H9 (cell line): Measurements from ENCODE around the gene VCP. TPM values are rescaled to one million over a fixed set of nuclear protein-coding genes. Genes with fewer than 3 reads are reported as not detected.

Experiments
- DNase-seq: peaks from one replicate; pipeline ENCODE4 v3.0.0-alpha.2; 2017
- H2AFZ ChIP-seq: one replicate; pipeline ENCODE4 v1.6.1; 2013; ENCODE audit warnings: mild to moderate bottlenecking, low read length, control low read depth, moderate library complexity
- H2AK5ac ChIP-seq: 2 replicates; pipeline ENCODE4 v1.6.1; 2013; ENCODE audit warnings: low read length, control low read depth, mixed read lengths; ENCODE audit not compliant: insufficient read length
- H2BK120ac ChIP-seq: one replicate; pipeline ENCODE4 v1.6.1; 2013; ENCODE audit warnings: low read depth, mild to moderate bottlenecking, low read length, control low read depth, inconsistent platforms; ENCODE audit not compliant: poor library complexity, severe bottlenecking
- H2BK12ac ChIP-seq: 2 replicates; pipeline ENCODE4 v1.6.1; 2013; ENCODE audit warnings: low read length, control low read depth, mixed read lengths, low read depth; ENCODE audit not compliant: insufficient read length
- H2BK15ac ChIP-seq: 2 replicates; pipeline ENCODE4 v1.6.1; 2013; ENCODE audit warnings: low read depth, low read length, control low read depth
- H2BK20ac ChIP-seq: one replicate; pipeline ENCODE4 v1.6.1; 2013; ENCODE audit warnings: low read depth, mild to moderate bottlenecking, low read length, control low read depth, inconsistent platforms; ENCODE audit not compliant: poor library complexity, severe bottlenecking
- H2BK5ac ChIP-seq: 2 replicates; pipeline ENCODE4 v1.6.1; 2013; ENCODE audit warnings: low read length, control low read depth, mixed read lengths; ENCODE audit not compliant: insufficient read length
- H3K14ac ChIP-seq: 2 replicates; pipeline ENCODE4 v1.6.1; 2013; ENCODE audit warnings: low read length, control low read depth; ENCODE audit not compliant: insufficient read depth
- H3K18ac ChIP-seq: 2 replicates; pipeline ENCODE4 v1.6.1; 2013; ENCODE audit warnings: low read depth, mild to moderate bottlenecking, mixed read lengths, low read length, control low read depth; ENCODE audit not compliant: insufficient read length
- H3K23ac ChIP-seq: 2 replicates; pipeline ENCODE4 v1.6.1; 2013; ENCODE audit warnings: low read length, control low read depth, mixed read lengths, low read depth; ENCODE audit not compliant: insufficient read length
- H3K23me2 ChIP-seq: 2 replicates; pipeline ENCODE4 v1.6.1; 2013; ENCODE audit warnings: low read depth, mild to moderate bottlenecking, mixed read lengths, low read length, control low read depth; ENCODE audit not compliant: insufficient read length, poor library complexity, severe bottlenecking
- H3K27ac ChIP-seq: 2 replicates; pipeline ENCODE4 v1.5.1; 2013; ENCODE audit warnings: low read length, control low read depth, mixed read lengths, low read depth; ENCODE audit not compliant: insufficient read length
- H3K27me3 ChIP-seq: 2 replicates; pipeline ENCODE4 v1.6.1; 2013; ENCODE audit warnings: low read length, control low read depth, inconsistent platforms; ENCODE audit not compliant: insufficient read depth
- H3K4ac ChIP-seq: 2 replicates; pipeline ENCODE4 v1.6.1; 2013; ENCODE audit warnings: low read depth, mild to moderate bottlenecking, control low read depth, inconsistent platforms, low read length, moderate library complexity
- H3K4me1 ChIP-seq: 2 replicates; pipeline ENCODE4 v1.6.1; 2013; ENCODE audit warnings: low read length, control low read depth, inconsistent platforms; ENCODE audit not compliant: insufficient read depth
- H3K4me2 ChIP-seq: 2 replicates; pipeline ENCODE4 v1.6.1; 2013; ENCODE audit warnings: low read length, control low read depth, mixed read lengths; ENCODE audit not compliant: insufficient read length, insufficient read depth
- H3K56ac ChIP-seq: 2 replicates; pipeline ENCODE4 v1.6.1; 2013; ENCODE audit warnings: low read depth, mild to moderate bottlenecking, mixed read lengths, low read length, control low read depth; ENCODE audit not compliant: insufficient read length
- H3K79me1 ChIP-seq: 2 replicates; pipeline ENCODE4 v1.6.1; 2013; ENCODE audit warnings: low read depth, mild to moderate bottlenecking, moderate library complexity, low read length, control low read depth, inconsistent platforms; ENCODE audit not compliant: insufficient read depth, poor library complexity, severe bottlenecking
- H3K79me2 ChIP-seq: 2 replicates; pipeline ENCODE4 v1.6.1; 2013; ENCODE audit warnings: low read length, control low read depth, inconsistent platforms; ENCODE audit not compliant: insufficient read depth
- H3K9ac ChIP-seq: 2 replicates; pipeline ENCODE4 v1.6.1; 2013; ENCODE audit warnings: low read length, control low read depth, mixed read lengths; ENCODE audit not compliant: insufficient read length; ENCODE audit errors: extremely low read depth
- H3K9me3 ChIP-seq: one replicate; pipeline ENCODE4 v1.6.1; 2013; ENCODE audit warnings: low read depth, low read length, inconsistent platforms; ENCODE audit not compliant: control insufficient read depth
- H3T11ph ChIP-seq: one replicate; pipeline ENCODE4 v1.6.1; 2013; ENCODE audit warnings: mild to moderate bottlenecking, low read length, control low read depth, inconsistent platforms
- H4K20me1 ChIP-seq: one replicate; pipeline ENCODE4 v1.6.1; 2013; ENCODE audit not compliant: control insufficient read depth, insufficient read length, insufficient read depth
- H4K5ac ChIP-seq: 2 replicates; pipeline ENCODE4 v1.6.1; 2013; ENCODE audit warnings: low read depth, mild to moderate bottlenecking, mixed read lengths, low read length, control low read depth; ENCODE audit not compliant: insufficient read length
- H4K8ac ChIP-seq: replicated peaks from 2 replicates; pipeline ENCODE4 v1.6.1; 2013; ENCODE audit warnings: low read length, control low read depth, mixed read lengths, low read depth; ENCODE audit not compliant: insufficient read length
- H4K91ac ChIP-seq: 2 replicates; pipeline ENCODE4 v1.6.1; 2013; ENCODE audit warnings: low read depth, mild to moderate bottlenecking, moderate library complexity, mixed read lengths, low read length, control low read depth; ENCODE audit not compliant: insufficient read length
- H3K27ac Mint-ChIP-seq, 3 experiments: 2 replicates in 2 of 3; 3 replicates in 1 of 3; pipeline ENCODE4 v1.8.0; 2020 to 2021; ENCODE audit warnings: mixed read lengths in 3 of 3, mild to moderate bottlenecking in 1 of 3, moderate library complexity in 1 of 3
- H3K27me3 Mint-ChIP-seq: 2 replicates; pipeline ENCODE4 v1.8.0; 2021; ENCODE audit warnings: low read depth, mild to moderate bottlenecking, moderate library complexity, mixed read lengths
- H3K36me3 Mint-ChIP-seq, 3 experiments: 2 replicates in 2 of 3; 3 replicates in 1 of 3; pipeline ENCODE4 v1.8.0; 2020 to 2021; ENCODE audit warnings: low read depth in 3 of 3, mixed read lengths in 3 of 3; ENCODE audit not compliant: insufficient read depth in 1 of 3
- H3K4me1 Mint-ChIP-seq, 2 experiments: 2 replicates each; pipeline ENCODE4 v1.8.0; 2020; ENCODE audit warnings: mixed read lengths in 2 of 2
- H3K4me3 Mint-ChIP-seq, 2 experiments: 2 replicates in 1 of 2; 3 replicates in 1 of 2; pipeline ENCODE4 v1.8.0; 2020 to 2021; ENCODE audit warnings: mild to moderate bottlenecking in 2 of 2, mixed read lengths in 2 of 2, moderate library complexity in 1 of 2
- H3K9me3 Mint-ChIP-seq, 2 experiments: 2 replicates in 1 of 2; 3 replicates in 1 of 2; pipeline ENCODE4 v1.8.0; 2020; ENCODE audit warnings: mild to moderate bottlenecking in 2 of 2, mixed read lengths in 2 of 2, moderate library complexity in 1 of 2
- WGBS: extraction: QIAGEN DNeasy Blood & Tissue Kit; methylation state at CpG from one replicate; pipeline ENCODE4 v1.1.7; 2013; ENCODE audit warnings: missing lambda C conversion rate, low lambda C conversion rate, mixed read lengths; ENCODE audit not compliant: insufficient read length; ENCODE audit errors: extremely low coverage; 5-methylcytosine and 5-hydroxymethylcytosine counted together
- total RNA-seq: library from RNA; stranded (reverse); gene quantifications from 2 replicates; pipeline ENCODE4 v1.2.1, GENCODE V29; 2021
- TF ChIP-seq, protein P1 (sequence below): fragments of 200-600 bp; sonication (generic); conservative IDR thresholded peaks from 3 replicates; pipeline ENCODE4 v1.8.0; 2021; ENCODE audit warnings: antibody characterized with exemption, mild to moderate bottlenecking

Gene VCP
- total RNA-seq, 1 experiment from 2014 or later: 407 TPM

DNA sequence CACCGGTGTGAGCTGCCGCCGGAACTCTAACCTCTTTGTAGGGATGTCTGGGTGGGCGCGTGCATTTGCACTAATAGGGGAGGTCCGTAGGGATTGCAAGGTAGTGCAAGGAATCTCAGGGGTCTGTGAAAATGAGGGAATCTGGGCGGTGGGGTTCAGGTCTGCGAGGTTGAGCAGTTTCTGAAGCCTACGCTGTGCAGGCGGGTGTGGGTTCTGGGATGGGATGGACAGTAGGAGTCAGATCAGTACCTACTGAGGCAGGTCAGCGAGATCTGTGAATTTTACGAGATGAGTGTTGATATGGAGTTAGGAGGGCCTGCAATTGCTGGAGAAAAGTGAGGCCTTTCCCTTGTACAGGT lies 44.1 kb upstream of the VCP start:
- Histone ChIP-seq H3K27ac (no peak overlapping the region), H3K79me1 (no peaks in the 10 kb centered on the region), H3K23me2 (peaks cover 14% of the 10 kb centered on the region), H2BK20ac (no peak overlapping the region), H2BK15ac (no peak overlapping the region), H3K79me2 (no peaks in the 10 kb centered on the region), H4K8ac (no peak overlapping the region), H4K5ac (no peak overlapping the region), H3K4me2 (peak overlapping the region; percentile 96), H3K23ac (no peak overlapping the region), H2BK5ac (no peak overlapping the region), H2AK5ac (no peak overlapping the region), H4K20me1 (no peaks in the 10 kb centered on the region), H2AFZ (no peak overlapping the region), H3K14ac (no peak overlapping the region; the same call in 1 of the 2 replicates), H3T11ph (no peak overlapping the region), H3K56ac (no peak overlapping the region), H3K27me3 (no peaks in the 10 kb centered on the region), H4K91ac (no peak overlapping the region), H3K18ac (no peak overlapping the region), H3K4ac (no peak overlapping the region), H3K9me3 (no peaks in the 10 kb centered on the region), H2BK120ac (no peak overlapping the region), H3K4me1 (peaks cover 2% of the 10 kb centered on the region; the same call in 1 of the 2 replicates), H2BK12ac (no peak overlapping the region), H3K9ac (peak overlapping the region; percentile 31)
- 0 out of 2 replicates have a peak, but pooled peaks cover 4% of the 10 kb centered on the region for H3K27me3 Mint-ChIP-seq
- H3K4me3 Mint-ChIP-seq: peak overlapping the region; percentile 87 to 94
- H3K9me3 Mint-ChIP-seq: no peaks in the 10 kb centered on the region
- WGBS: no CpG with 5 or more reads among the region's 12 CpGs
- peak overlapping the region; percentile 83 to 98 (median 96); a peak in 6 of 7 replicates for H3K27ac Mint-ChIP-seq
- no peaks in the 10 kb centered on the region for H3K36me3 Mint-ChIP-seq
- no peak for DNase-seq
- peaks cover 34 to 37% of the 10 kb centered on the region in 2 experiments for H3K4me1 Mint-ChIP-seq
- TF ChIP-seq, protein P1, sequence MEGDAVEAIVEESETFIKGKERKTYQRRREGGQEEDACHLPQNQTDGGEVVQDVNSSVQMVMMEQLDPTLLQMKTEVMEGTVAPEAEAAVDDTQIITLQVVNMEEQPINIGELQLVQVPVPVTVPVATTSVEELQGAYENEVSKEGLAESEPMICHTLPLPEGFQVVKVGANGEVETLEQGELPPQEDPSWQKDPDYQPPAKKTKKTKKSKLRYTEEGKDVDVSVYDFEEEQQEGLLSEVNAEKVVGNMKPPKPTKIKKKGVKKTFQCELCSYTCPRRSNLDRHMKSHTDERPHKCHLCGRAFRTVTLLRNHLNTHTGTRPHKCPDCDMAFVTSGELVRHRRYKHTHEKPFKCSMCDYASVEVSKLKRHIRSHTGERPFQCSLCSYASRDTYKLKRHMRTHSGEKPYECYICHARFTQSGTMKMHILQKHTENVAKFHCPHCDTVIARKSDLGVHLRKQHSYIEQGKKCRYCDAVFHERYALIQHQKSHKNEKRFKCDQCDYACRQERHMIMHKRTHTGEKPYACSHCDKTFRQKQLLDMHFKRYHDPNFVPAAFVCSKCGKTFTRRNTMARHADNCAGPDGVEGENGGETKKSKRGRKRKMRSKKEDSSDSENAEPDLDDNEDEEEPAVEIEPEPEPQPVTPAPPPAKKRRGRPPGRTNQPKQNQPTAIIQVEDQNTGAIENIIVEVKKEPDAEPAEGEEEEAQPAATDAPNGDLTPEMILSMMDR: no peak
